Peyer's patch (tissue), 4 donors: ENCODE results near the gene RALGPS1. TPM values are rescaled to one million over a fixed set of nuclear protein-coding genes. Genes with fewer than 3 reads are reported as not detected.

Experiments used
- DNase-seq, 3 donors: peaks; one replicate each; pipeline ENCODE4 v3.0.0-alpha.2; 2017 to 2019
- H3K27ac ChIP-seq, 4 donors: fragments of 200-600 bp; sonication (generic); one replicate each; pipeline ENCODE4 v1.5.1; 2016 to 2019
- H3K27me3 ChIP-seq, 2 donors: fragments of 200-600 bp; sonication (generic); one replicate each; pipeline ENCODE4 v1.5.1; 2019
- H3K36me3 ChIP-seq, 3 donors: fragments of 200-600 bp; sonication (generic); one replicate each; pipeline ENCODE4 v1.5.1; 2016 to 2019
- H3K4me1 ChIP-seq, 4 donors: fragments of 200-600 bp; sonication (generic); one replicate each; pipeline ENCODE4 v1.5.1; 2016 to 2019
- H3K4me3 ChIP-seq, 4 donors: fragments of 200-600 bp; sonication (generic); 1 replicate in 3 of 4; 2 replicates in 1 of 4; pipeline ENCODE4 v1.5.1; 2016 to 2019; ENCODE audit warnings: mild to moderate bottlenecking in 1 of 4
- H3K9me3 ChIP-seq, 4 donors: fragments of 200-600 bp; sonication (generic); one replicate each; pipeline ENCODE4 v1.5.1; 2016 to 2019; ENCODE audit warnings: mild to moderate bottlenecking in 1 of 4
- POLR2A ChIP-seq, 2 donors: fragments of 450-650 bp; IDR thresholded peaks; one replicate each; pipeline ENCODE4 v1.5.1; 2017; ENCODE audit warnings: antibody characterized with exemption in 2 of 2, mild to moderate bottlenecking in 2 of 2, moderate library complexity in 2 of 2
- total RNA-seq, 4 donors: library from RNA; depleted of rRNA; stranded (reverse); fragments of >200 nt; gene quantifications; one replicate each; pipeline ENCODE4 v1.1.0, GENCODE V29; 2016
- TF ChIP-seq, protein P1 (sequence below), 6 experiments: fragments of 450-650 bp in 4 of 6; fragments of 200-600 bp in 2 of 6; sonication (generic) in 1 of 6; IDR thresholded peaks; one replicate each; pipeline ENCODE4 v1.5.1; 2017 to 2019; ENCODE audit warnings: antibody characterized with exemption in 6 of 6, mild to moderate bottlenecking in 3 of 6, moderate library complexity in 1 of 6

Gene RALGPS1
- total RNA-seq, 4 donors from 2014 or later = 38.8 to 158 (median 141) TPM

DNA sequence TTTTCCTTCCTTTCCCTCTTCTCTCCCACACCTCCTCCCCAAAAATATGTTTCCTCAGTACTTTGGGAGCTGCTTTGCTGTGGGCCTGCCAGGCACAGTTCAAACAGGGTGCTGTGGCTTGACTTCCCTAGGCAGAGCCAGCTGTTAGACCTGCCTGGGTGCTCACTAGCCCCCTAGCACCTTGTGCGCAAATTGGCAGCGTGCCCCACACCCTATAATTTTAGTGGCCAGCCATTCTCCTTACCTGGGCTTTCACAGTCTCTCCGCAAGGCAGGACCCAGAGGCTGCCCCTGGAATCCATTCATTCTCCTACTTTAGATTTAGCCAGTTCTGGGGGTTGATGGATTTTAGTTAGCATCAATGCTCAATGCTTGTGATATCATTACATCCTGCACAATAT is 135.6 kb downstream of the RALGPS1 start:
- no peak for DNase-seq
- H3K9me3 ChIP-seq = no peaks in the 10 kb centered on the region
- H3K4me3 ChIP-seq = no peak overlapping the region
- H3K27ac ChIP-seq = no peak overlapping the region
- H3K36me3 ChIP-seq = peaks cover 0 to 15% (median 0%) of the 10 kb centered on the region in 3 donors
- H3K4me1 ChIP-seq = peaks cover 0 to 4% (median 0%) of the 10 kb centered on the region in 4 donors
- TF ChIP-seq, protein P1, sequence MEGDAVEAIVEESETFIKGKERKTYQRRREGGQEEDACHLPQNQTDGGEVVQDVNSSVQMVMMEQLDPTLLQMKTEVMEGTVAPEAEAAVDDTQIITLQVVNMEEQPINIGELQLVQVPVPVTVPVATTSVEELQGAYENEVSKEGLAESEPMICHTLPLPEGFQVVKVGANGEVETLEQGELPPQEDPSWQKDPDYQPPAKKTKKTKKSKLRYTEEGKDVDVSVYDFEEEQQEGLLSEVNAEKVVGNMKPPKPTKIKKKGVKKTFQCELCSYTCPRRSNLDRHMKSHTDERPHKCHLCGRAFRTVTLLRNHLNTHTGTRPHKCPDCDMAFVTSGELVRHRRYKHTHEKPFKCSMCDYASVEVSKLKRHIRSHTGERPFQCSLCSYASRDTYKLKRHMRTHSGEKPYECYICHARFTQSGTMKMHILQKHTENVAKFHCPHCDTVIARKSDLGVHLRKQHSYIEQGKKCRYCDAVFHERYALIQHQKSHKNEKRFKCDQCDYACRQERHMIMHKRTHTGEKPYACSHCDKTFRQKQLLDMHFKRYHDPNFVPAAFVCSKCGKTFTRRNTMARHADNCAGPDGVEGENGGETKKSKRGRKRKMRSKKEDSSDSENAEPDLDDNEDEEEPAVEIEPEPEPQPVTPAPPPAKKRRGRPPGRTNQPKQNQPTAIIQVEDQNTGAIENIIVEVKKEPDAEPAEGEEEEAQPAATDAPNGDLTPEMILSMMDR (IDR thresholded peaks at IDR 0.05) = no peak
- TF ChIP-seq POLR2A (IDR thresholded peaks at IDR 0.05) = no peak
- no peaks in the 10 kb centered on the region for H3K27me3 ChIP-seq

DNA sequence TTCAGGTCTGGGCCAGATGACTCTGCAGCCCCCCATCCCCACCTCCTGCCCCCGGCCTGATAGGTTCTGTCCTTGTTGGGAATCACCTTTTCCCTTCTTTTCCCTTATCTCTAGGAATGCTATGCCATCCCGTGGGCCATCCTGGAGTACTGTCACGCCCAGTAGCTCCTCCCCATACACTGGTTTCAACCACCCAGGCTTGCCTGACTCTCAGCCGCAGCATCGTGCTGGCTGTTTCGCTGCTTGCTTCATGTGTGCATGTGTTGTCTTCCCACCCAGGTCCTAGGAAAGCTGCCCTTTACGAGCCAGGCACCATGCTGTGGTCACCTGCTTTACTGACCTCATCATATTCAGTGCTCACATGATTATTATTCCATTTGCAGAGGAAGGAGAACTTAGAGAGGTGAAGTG is 136.0 kb downstream of the RALGPS1 start:
- no peaks in the 10 kb centered on the region for H3K27me3 ChIP-seq
- H3K36me3 ChIP-seq = peaks cover 0 to 15% (median 0%) of the 10 kb centered on the region in 3 donors
- TF ChIP-seq, protein P1 (IDR thresholded peaks at IDR 0.05) = no peak
- TF ChIP-seq POLR2A (IDR thresholded peaks at IDR 0.05) = no peak
- no peaks in the 10 kb centered on the region for H3K9me3 ChIP-seq
- no peak overlapping the region for H3K27ac ChIP-seq
- H3K4me1 ChIP-seq = peaks cover 0 to 4% (median 0%) of the 10 kb centered on the region in 4 donors
- DNase-seq = no peak
- H3K4me3 ChIP-seq = no peak overlapping the region

DNA sequence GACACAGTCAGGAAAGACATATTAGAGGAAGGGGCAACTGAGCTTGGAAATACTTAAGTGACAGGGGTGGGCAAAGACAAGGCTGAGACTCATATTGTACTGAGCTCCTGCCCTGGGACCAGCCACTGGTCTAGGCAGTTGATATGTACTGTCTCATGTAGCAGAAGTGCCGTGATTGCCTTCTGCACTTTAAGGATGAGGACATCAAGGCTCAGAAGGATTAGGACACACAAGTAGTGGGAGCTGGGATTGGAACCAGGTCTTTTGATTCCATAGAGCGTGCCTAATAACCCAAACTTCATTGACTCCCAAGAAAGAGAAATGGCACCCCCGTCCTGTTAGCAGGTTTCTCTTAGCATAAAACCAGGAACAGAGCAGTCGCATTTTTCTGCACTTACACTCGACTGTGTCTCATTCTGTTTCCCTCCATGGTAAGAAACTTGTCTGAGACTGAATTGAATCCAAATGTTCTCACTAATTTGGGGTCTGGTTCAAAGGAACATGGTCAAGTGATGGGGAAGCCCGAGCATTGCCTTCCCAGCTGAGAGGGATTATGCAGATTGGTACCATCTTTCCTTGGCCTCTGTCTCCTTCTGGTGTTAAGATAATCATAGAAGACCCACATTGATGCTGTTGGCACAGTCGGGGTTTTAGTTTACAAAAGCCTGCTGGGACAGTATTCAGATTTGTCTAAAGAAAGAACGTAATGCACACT is 137.5 kb downstream of the RALGPS1 start:
- Histone ChIP-seq H3K9me3 (no peaks in the 10 kb centered on the region), H3K27ac (peak overlapping the region in 1 of 4 donors; percentile 53), H3K4me1 (peaks cover 0 to 4% (median 0%) of the 10 kb centered on the region in 4 donors), H3K4me3 (no peak overlapping the region), H3K27me3 (no peaks in the 10 kb centered on the region), H3K36me3 (peaks cover 0 to 15% (median 0%) of the 10 kb centered on the region in 3 donors)
- TF ChIP-seq, protein P1 (IDR thresholded peaks at IDR 0.05) = no peak
- TF ChIP-seq POLR2A (IDR thresholded peaks at IDR 0.05) = no peak
- no peak for DNase-seq

DNA sequence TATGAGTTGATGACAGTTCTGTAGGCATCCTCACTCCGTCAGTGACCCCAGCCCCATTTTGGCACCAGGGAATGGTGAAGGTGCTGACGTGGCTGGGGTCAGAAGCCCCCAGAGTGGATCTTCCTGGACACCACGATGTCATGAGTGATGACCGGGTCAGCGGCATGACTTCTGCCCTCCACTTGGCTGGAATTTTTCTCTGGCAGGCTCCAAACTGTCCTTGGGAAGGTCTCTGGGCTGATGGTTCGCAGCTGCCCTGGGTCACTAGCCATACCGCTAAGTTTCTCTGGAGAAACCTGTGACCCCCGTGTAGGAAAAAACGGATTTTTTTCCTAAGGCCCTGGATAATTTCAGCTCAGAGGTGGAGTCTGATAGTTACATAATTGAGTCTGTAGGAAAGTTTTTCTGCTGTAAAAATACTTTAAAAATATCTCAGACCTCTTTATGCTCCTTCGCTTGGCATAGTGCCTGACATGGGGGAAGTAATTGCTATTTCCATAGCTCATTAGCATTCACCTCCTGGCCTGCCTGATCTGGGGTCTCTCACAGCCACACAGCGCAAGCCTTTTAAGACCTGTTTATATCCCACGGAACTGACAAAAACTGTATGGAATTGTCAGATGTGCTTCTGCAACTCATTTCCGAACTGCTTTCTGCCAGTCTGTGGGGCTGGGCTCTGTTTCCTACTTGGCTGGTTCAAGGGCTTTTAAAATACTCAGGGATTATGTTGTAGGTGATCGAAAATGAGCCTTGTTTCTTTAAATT is 138.7 kb downstream of the RALGPS1 start:
- Histone ChIP-seq H3K27me3 (no peaks in the 10 kb centered on the region), H3K27ac (peak overlapping the region in 3 of 4 donors; percentile 6 to 53 (median 20)), H3K4me1 (peaks cover 0 to 12% (median 0%) of the 10 kb centered on the region in 4 donors), H3K9me3 (no peaks in the 10 kb centered on the region), H3K36me3 (peaks cover 0 to 15% (median 0%) of the 10 kb centered on the region in 3 donors), H3K4me3 (no peak overlapping the region)
- TF ChIP-seq, protein P1 (IDR thresholded peaks at IDR 0.05) = no peak
- no peak for TF ChIP-seq POLR2A (IDR thresholded peaks at IDR 0.05)
- DNase-seq = no peak

DNA sequence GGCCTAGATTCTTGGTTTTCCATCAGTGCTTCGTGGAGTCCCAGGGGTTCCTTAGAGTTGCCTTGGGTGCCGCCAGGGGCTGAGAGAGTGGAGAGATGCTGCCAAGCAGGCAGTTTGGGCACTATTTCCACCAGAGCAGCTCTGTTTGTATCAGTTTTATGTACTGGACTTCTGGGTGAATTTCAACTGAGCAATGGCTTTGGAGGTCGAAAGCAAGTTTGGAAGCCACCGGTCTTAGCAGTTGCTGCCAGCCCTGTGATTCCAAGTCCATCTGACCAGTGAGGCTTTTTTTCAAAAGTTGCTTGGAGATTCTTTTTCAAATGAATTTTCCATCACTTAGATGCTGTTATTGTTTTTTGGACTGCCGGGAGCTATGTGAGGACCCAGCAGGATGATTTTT is 139.4 kb downstream of the RALGPS1 start:
- Histone ChIP-seq H3K27ac (peak overlapping the region in 1 of 4 donors; percentile 6), H3K9me3 (no peaks in the 10 kb centered on the region), H3K4me3 (no peak overlapping the region), H3K36me3 (peaks cover 0 to 15% (median 0%) of the 10 kb centered on the region in 3 donors), H3K4me1 (peaks cover 0 to 12% (median 0%) of the 10 kb centered on the region in 4 donors), H3K27me3 (no peaks in the 10 kb centered on the region)
- DNase-seq = no peak
- TF ChIP-seq, protein P1 (IDR thresholded peaks at IDR 0.05) = no peak
- no peak for TF ChIP-seq POLR2A (IDR thresholded peaks at IDR 0.05)
